Upper lobe of left lung (tissue), 6 donors: ENCODE measurements around the gene DYRK3. TPM values are rescaled to one million over a fixed set of nuclear protein-coding genes. Genes with fewer than 3 reads are reported as not detected.

Source experiments
- ATAC-seq, 2 donors: fragments of 200-7000 bp; cut with Tn5 transposase; one replicate each; pipeline ENCODE4 v1.9.1; 2022; ENCODE audit warnings: mild to moderate bottlenecking in 2 of 2, moderate library complexity in 2 of 2; ENCODE audit not compliant: low FRiP score in 2 of 2
- DNase-seq, 2 donors: peaks; one replicate each; pipeline ENCODE4 v3.0.0-alpha.2; 2019 to 2020
- H3K27ac ChIP-seq, 4 donors: fragments of 200-600 bp; sonication (generic); one replicate each; pipeline ENCODE4 v1.5.1; 2016 to 2019
- H3K27me3 ChIP-seq, 4 donors: fragments of 200-600 bp; sonication (generic); one replicate each; pipeline ENCODE4 v1.5.1; 2017 to 2019
- H3K36me3 ChIP-seq, 4 donors: fragments of 200-600 bp; sonication (generic); one replicate each; pipeline ENCODE4 v1.5.1; 2016 to 2019
- H3K4me1 ChIP-seq, 4 donors: fragments of 200-600 bp; sonication (generic); one replicate each; pipeline ENCODE4 v1.5.1; 2018 to 2019
- H3K4me3 ChIP-seq, 4 donors: fragments of 200-600 bp; sonication (generic); one replicate each; pipeline ENCODE4 v1.5.1; 2017 to 2019; ENCODE audit warnings: mild to moderate bottlenecking in 2 of 4, moderate library complexity in 1 of 4
- H3K9me3 ChIP-seq, 4 donors: fragments of 200-600 bp; sonication (generic); one replicate each; pipeline ENCODE4 v1.5.1; 2018 to 2019
- EP300 ChIP-seq, 4 donors: sonication (generic); formaldehyde crosslinking; IDR thresholded peaks; one replicate each; pipeline ENCODE4 v1.5.1; 2017; ENCODE audit warnings: antibody characterized with exemption in 4 of 4, control low read depth in 2 of 4
- POLR2A ChIP-seq, 4 donors: fragments of 450-650 bp; IDR thresholded peaks; one replicate each; pipeline ENCODE4 v1.5.1; 2016 to 2017; ENCODE audit warnings: antibody characterized with exemption in 4 of 4, mild to moderate bottlenecking in 2 of 4
- POLR2AphosphoS5 ChIP-seq, 2 donors: sonication (generic); formaldehyde crosslinking; IDR thresholded peaks; one replicate each; pipeline ENCODE4 v1.5.1; 2017; ENCODE audit warnings: antibody characterized with exemption in 2 of 2
- WGBS, 2 donors: methylation state at CpG; one replicate each; pipeline ENCODE4 v1.1.5; 2017 to 2018; 5-methylcytosine and 5-hydroxymethylcytosine counted together
- total RNA-seq, 6 donors: library from RNA; depleted of rRNA in 4 of 6; stranded (reverse); fragments of >200 nt in 4 of 6; gene quantifications; one replicate each; pipeline versions ENCODE4 v1.1.0 to v1.2.1, GENCODE V29; 2016 to 2021
- TF ChIP-seq, protein P1 (sequence below), 6 experiments: fragments of 450-650 bp in 4 of 6; fragments of 200-600 bp in 2 of 6; sonication (generic) in 2 of 6; IDR thresholded peaks; one replicate each; pipeline ENCODE4 v1.5.1; 2016 to 2019; ENCODE audit warnings: antibody characterized with exemption in 6 of 6
- donor health status: DM: no; HTN: no; CAD: no; lungs with moderate emphysema.
- donor health status: DM: no; HTN: yes; CAD: no; lungs with severe emphysema.

DYRK3 gene
- total RNA-seq, 6 donors from 2014 or later: 4.1 to 20.7 (median 7.0) TPM

DNA sequence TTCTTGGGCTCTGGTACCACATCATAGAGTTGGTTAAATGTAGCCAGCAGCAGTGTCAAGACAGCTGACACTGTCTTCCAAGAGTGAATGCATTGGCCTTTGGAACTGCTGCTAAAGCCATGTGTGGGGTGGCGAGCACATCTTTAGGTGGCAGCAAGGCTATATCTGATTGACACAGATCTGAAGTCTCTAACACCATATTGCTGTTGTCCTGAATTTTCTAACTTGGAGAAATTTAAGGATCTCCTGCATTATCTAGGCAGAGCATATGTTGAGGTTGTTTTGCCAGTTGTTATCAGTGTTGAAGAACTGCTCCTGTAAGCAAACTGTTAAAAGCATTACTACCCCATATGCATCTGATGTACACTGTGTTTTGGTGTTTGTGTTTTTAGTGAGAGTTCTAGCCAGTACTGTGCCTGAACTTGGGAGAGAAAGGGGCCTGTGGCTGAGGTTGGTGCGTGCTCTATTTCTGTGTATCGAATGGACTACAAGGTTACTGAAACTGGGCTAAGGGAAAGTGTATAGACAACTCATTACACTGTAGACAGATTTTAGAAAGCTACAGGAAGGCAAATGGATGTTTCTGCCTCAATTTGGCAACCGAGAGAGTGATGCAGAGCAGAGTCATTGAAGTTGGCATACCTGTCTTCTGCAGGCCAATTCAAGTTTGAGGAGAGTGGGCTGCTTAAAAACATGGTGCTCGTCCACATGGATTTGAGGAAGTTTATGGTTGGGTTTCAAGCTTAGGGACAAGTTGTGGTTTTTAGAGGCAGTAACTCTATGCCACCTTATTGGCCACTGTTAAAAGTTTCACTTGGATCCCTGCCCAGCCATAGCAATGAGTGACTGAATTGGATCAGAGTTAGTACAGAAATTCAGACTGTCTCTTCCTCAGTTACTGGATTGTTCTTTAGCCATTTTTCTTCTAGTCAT is 16.9 kb downstream of the DYRK3 start:
- Histone ChIP-seq H3K4me1 (peaks cover 0 to 15% (median 6%) of the 10 kb centered on the region in 4 donors), H3K9me3 (no peaks in the 10 kb centered on the region), H3K27ac (no peak overlapping the region), H3K27me3 (no peaks in the 10 kb centered on the region), H3K4me3 (no peak overlapping the region), H3K36me3 (peaks cover 0 to 24% (median 12%) of the 10 kb centered on the region in 4 donors)
- 73 to 84% methylated on average over 5 of the region's 5 CpGs for WGBS, 2 donors
- TF ChIP-seq POLR2AphosphoS5 (IDR thresholded peaks at IDR 0.05) (no peak), EP300 (IDR thresholded peaks at IDR 0.05) (no peak), POLR2A (IDR thresholded peaks at IDR 0.05) (no peak)
- TF ChIP-seq, protein P1, sequence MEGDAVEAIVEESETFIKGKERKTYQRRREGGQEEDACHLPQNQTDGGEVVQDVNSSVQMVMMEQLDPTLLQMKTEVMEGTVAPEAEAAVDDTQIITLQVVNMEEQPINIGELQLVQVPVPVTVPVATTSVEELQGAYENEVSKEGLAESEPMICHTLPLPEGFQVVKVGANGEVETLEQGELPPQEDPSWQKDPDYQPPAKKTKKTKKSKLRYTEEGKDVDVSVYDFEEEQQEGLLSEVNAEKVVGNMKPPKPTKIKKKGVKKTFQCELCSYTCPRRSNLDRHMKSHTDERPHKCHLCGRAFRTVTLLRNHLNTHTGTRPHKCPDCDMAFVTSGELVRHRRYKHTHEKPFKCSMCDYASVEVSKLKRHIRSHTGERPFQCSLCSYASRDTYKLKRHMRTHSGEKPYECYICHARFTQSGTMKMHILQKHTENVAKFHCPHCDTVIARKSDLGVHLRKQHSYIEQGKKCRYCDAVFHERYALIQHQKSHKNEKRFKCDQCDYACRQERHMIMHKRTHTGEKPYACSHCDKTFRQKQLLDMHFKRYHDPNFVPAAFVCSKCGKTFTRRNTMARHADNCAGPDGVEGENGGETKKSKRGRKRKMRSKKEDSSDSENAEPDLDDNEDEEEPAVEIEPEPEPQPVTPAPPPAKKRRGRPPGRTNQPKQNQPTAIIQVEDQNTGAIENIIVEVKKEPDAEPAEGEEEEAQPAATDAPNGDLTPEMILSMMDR (IDR thresholded peaks at IDR 0.05): no peak
- DNase-seq (no peak), ATAC-seq (no peak)

DNA sequence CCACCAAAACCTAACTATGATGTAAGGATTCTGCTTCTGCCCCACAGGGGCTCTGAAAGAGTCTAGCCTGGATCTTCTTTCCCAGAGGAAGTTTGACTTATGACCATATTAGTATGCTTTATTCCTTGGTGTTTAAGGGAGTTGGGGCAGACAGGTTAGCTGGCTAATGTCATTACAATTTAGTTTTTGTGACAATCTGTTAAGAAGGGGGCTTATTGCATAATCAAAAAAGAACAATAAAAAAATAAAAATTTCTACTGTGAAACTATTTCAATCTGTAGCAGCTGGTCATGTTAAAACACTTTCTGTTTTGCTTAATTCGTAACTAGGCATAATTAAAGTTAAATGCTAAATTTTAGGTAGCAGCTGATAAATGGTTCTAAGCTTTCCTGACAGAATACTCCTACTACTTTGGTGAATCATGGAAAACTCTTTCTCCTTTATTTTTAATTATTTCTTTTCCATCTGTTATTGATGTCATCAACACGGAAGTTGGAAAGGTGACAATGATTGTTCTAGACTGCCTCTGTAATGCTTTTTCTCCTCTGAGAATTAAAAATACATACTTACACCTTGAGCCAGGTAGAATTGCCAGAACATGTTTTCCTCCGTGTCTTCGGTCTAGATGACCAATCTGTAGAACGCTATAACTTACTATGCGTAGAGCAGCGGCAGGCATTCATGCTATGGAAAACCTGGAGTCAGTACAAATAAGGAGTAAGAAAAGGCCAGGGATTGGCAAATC is 18.6 kb downstream of the DYRK3 start:
- no peaks in the 10 kb centered on the region for H3K27me3 ChIP-seq
- no peaks in the 10 kb centered on the region for H3K9me3 ChIP-seq
- no peak overlapping the region for H3K4me3 ChIP-seq
- TF ChIP-seq POLR2AphosphoS5 (IDR thresholded peaks at IDR 0.05) (no peak), POLR2A (IDR thresholded peaks at IDR 0.05) (no peak), EP300 (IDR thresholded peaks at IDR 0.05) (no peak)
- TF ChIP-seq, protein P1 (IDR thresholded peaks at IDR 0.05): no peak
- 88 to 90% methylated on average over 7 of the region's 7 CpGs for WGBS, 2 donors
- ATAC-seq: no peak
- peaks cover 0 to 10% (median 0%) of the 10 kb centered on the region in 4 donors for H3K36me3 ChIP-seq
- peaks cover 0 to 20% (median 12%) of the 10 kb centered on the region in 4 donors for H3K4me1 ChIP-seq
- DNase-seq: no peak
- no peak overlapping the region for H3K27ac ChIP-seq

DNA sequence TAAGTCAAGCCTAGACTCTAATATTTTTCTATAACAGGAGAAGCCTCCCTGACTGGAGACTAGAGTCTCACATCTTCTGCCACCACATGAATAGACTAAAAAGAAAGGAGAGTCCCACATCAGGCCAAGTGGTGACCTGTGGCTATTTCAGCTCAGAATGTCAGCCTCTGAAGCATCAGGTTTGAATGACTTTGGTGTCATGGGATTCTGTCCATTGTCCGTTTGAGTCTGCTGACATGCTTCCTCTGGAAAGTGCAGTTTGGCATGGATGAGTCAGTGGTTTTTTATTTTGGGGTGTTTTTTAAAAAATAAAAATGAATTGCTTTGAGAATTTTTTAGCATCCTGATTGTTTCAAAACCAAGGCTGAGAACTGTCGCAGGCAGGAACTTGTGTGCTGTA is 19.5 kb downstream of the DYRK3 start:
- Histone ChIP-seq H3K27ac (no peak overlapping the region), H3K4me1 (peaks cover 0 to 16% (median 12%) of the 10 kb centered on the region in 4 donors), H3K36me3 (peaks cover 0 to 6% (median 0%) of the 10 kb centered on the region in 4 donors), H3K9me3 (no peaks in the 10 kb centered on the region), H3K4me3 (no peak overlapping the region), H3K27me3 (no peaks in the 10 kb centered on the region)
- TF ChIP-seq POLR2AphosphoS5 (IDR thresholded peaks at IDR 0.05) (no peak), POLR2A (IDR thresholded peaks at IDR 0.05) (no peak), EP300 (IDR thresholded peaks at IDR 0.05) (no peak)
- TF ChIP-seq, protein P1 (IDR thresholded peaks at IDR 0.05): no peak
- WGBS, 2 donors: 81 to 83% methylated on average over 2 of the region's 2 CpGs
- ATAC-seq (no peak), DNase-seq (no peak)

DNA sequence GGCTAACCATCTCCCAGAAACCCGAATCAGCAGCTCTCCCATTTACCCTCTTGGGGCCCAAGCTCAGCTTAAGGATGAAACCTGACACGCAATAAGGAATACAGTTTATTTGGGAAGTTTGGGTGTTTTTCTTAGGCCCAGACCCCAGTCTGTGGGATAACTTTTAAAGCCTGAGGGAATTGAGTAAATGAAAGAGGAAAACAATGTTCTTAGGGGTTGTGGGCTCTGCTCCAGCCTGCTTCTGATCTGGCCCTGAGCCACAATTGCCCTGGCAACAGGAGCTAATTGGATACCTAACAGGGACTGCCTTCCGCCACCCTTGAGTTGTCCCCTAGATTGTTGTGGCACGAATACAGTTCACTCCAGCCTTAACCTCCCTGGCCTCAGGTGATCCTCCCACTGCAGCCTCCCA is 20.1 kb downstream of the DYRK3 start:
- DNase-seq: peak in 1 of 2 donors; percentile 28
- no peak for ATAC-seq
- peaks cover 0 to 6% (median 0%) of the 10 kb centered on the region in 4 donors for H3K36me3 ChIP-seq
- no peaks in the 10 kb centered on the region for H3K27me3 ChIP-seq
- H3K27ac ChIP-seq: no peak overlapping the region
- 65 to 70% methylated on average over 4 of the region's 4 CpGs for WGBS, 2 donors
- no peak overlapping the region for H3K4me3 ChIP-seq
- peaks cover 0 to 14% (median 10%) of the 10 kb centered on the region in 4 donors for H3K4me1 ChIP-seq
- TF ChIP-seq POLR2A (IDR thresholded peaks at IDR 0.05) (no peak), POLR2AphosphoS5 (IDR thresholded peaks at IDR 0.05) (no peak)
- TF ChIP-seq, protein P1 (IDR thresholded peaks at IDR 0.05): no peak
- H3K9me3 ChIP-seq: no peaks in the 10 kb centered on the region
